BLaER1 treated with 17β-estradiol and CSF1 and Interleukin-3, amounts not matched to agents 10 nM and 100 nM (cell line): Measurements from ENCODE around the gene NAGPA.
"Not testable (repeated sequence)": the region's sequence is repeated elsewhere in the genome, so short reads cannot be mapped to it uniquely, and the experiment has no call there.

Source experiments
- H3K27ac ChIP-seq, 11 experiments: shearing (Covaris generic); formaldehyde crosslinking; 2 replicates each; pipeline ENCODE4 v1.8.1; 2022
- H3K27me3 ChIP-seq, 11 experiments: shearing (Covaris generic); formaldehyde crosslinking; 2 replicates each; pipeline ENCODE4 v1.8.1; 2022
- H3K36me3 ChIP-seq, 11 experiments: shearing (Covaris generic); formaldehyde crosslinking; 2 replicates each; pipeline ENCODE4 v1.8.1; 2022
- H3K4me1 ChIP-seq, 10 experiments: shearing (Covaris generic); formaldehyde crosslinking; 2 replicates each; pipeline ENCODE4 v1.8.1; 2022
- H3K4me2 ChIP-seq, 11 experiments: shearing (Covaris generic); formaldehyde crosslinking; 2 replicates each; pipeline ENCODE4 v1.8.1; 2022
- H3K4me3 ChIP-seq, 10 experiments: shearing (Covaris generic); formaldehyde crosslinking; 2 replicates each; pipeline ENCODE4 v1.8.1; 2022
- H3K9ac ChIP-seq, 11 experiments: shearing (Covaris generic); formaldehyde crosslinking; 2 replicates each; pipeline ENCODE4 v1.8.1; 2022
- H3K9me3 ChIP-seq, 11 experiments: shearing (Covaris generic); formaldehyde crosslinking; replicated peaks in 1 of 11; 2 replicates each; pipeline ENCODE4 v1.8.1; 2022
- H4K20me1 ChIP-seq, 11 experiments: shearing (Covaris generic); formaldehyde crosslinking; 2 replicates each; pipeline ENCODE4 v1.8.1; 2022
- Cebpa-rat ChIP-seq, 11 experiments: shearing (Covaris generic); IDR thresholded peaks; 2 replicates each; pipeline ENCODE4 v1.8.1; 2022

The NAGPA gene

DNA sequence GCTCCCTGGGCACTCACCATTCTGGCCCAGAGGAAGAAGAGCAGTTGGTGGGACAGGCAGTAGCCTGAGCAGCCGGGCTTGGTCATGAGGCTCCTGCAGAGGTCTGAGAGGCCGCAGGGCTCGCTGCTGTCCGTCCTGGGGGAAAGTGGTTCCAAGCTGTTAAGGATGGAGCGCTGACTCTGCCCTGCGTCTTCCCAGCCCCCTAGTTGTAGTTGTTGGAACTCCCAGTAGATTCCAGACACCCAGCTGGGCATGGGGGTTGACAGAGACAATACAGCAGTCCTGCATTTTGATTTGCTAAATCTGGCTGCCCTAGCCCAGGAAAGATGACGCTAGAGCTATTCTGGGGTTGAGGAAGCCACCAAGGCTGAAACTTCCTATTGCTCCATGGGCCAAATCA, 24.7 kb upstream of the NAGPA start:
- H3K4me1 ChIP-seq = peaks cover 18 to 42% (median 35%) of the 10 kb centered on the region in 10 experiments
- 0 out of 22 replicates have a peak, but pooled peaks cover 0 to 7% (median 0%) of the 10 kb centered on the region in 11 experiments for H4K20me1 ChIP-seq
- peak overlapping the region; percentile 37 to 77 (median 54); a peak in 21 of 22 replicates for H3K4me2 ChIP-seq
- no peak for TF ChIP-seq Cebpa-rat (IDR thresholded peaks at IDR 0.05)
- H3K9ac ChIP-seq = no peak overlapping the region; a peak in 1 of 22 replicates
- 0 out of 22 replicates have a peak, but pooled peaks cover 0 to 6% (median 0%) of the 10 kb centered on the region in 11 experiments for H3K27me3 ChIP-seq
- no peak overlapping the region for H3K4me3 ChIP-seq
- no peaks in the 10 kb centered on the region for H3K36me3 ChIP-seq
- H3K27ac ChIP-seq = 0 out of 22 replicates have a peak overlapping the region, but pooled peaks of 2 of the 11 experiments have one; percentile 16 to 26
- no peaks in the 10 kb centered on the region for H3K9me3 ChIP-seq

DNA sequence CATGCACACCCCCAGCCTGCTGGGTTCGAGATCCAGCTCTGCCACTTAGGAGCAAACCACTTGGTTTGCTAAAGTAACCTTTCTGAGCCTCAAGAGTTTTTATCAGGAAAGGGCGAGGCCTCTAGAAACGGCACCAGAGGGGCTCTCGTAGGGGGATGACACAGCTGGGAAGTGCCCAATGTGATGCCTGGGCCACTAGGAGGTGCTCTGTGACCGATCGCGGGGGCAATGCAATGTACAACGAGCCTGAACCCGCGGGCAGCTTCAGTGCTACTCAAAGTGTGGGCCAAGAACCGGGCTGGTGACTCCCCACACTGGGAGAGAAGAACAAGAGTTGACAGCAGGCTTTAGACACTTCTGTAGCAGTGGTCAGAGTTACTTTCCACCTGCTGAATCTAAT, 22.6 kb upstream of the NAGPA start:
- H3K27ac ChIP-seq = no peak overlapping the region
- no peaks in the 10 kb centered on the region for H4K20me1 ChIP-seq
- H3K9ac ChIP-seq = no peak overlapping the region

DNA sequence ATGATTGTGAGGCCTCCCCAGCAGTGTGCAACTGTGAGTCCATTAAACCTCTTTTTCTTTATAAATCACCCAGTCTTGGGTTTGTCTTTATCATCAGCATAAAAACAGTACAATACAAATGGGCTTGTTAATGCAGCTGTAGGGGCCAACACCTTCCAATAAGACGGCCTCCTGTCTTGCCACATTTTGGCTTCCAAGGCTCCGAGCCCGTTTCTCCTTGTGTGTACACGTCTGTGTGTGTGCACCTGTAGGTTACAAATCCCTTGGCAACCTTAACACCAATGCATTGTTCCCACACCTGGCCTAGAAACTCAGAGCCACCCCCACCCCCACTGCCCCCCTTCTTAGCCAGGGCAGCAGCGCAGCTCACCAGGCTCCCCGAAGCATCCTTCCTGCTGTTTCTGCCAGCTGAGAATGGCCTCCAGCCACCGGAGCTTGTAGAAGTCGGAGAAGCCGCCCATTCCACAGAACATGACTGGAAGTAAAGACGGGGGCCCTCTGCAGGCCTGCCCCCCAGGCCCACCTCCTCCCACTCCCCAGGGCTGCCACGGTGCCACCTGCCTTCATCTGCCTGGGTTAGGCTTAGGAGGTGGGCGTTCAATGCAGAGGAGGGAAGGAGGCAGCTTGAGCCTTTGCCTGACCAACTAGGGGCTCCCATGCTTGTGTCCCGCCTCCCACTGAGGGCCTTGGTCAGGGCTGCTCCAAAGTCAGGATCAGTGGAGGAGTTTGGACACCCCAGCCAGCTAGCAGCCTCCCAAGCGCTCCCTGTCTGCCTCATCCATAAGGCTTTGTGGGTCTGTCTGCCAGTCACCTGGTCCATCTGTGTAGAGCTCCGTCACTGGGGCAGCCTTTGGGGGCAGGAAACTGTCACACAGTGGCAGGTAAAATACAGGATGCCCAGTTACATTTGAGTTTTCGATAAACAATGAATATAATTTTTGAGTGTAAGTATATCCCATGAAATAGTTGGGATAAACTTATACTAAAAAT, 21.4 kb upstream of the NAGPA start:
- no peak overlapping the region for H3K4me2 ChIP-seq
- no peak overlapping the region for H3K4me3 ChIP-seq
- H3K9ac ChIP-seq = no peak overlapping the region
- no peak for TF ChIP-seq Cebpa-rat (IDR thresholded peaks at IDR 0.05)
- no peaks in the 10 kb centered on the region for H3K36me3 ChIP-seq
- no peaks in the 10 kb centered on the region for H3K27me3 ChIP-seq
- no peaks in the 10 kb centered on the region; a peak in 1 of 22 replicates for H3K9me3 ChIP-seq
- H4K20me1 ChIP-seq = no peaks in the 10 kb centered on the region
- no peak overlapping the region for H3K27ac ChIP-seq
- H3K4me1 ChIP-seq = peaks cover 8 to 24% (median 19%) of the 10 kb centered on the region in 10 experiments; a peak in 19 of 20 replicates

More for the DNA sequence above, 22.6 kb upstream of the NAGPA start:
- Histone ChIP-seq H3K4me1 (peaks cover 9 to 24% (median 19%) of the 10 kb centered on the region in 10 experiments), H3K27me3 (no peaks in the 10 kb centered on the region), H3K4me2 (no peak overlapping the region), H3K4me3 (no peak overlapping the region), H3K9me3 (no peaks in the 10 kb centered on the region), H3K36me3 (no peaks in the 10 kb centered on the region)
- TF ChIP-seq Cebpa-rat (IDR thresholded peaks at IDR 0.05) = no peak

DNA sequence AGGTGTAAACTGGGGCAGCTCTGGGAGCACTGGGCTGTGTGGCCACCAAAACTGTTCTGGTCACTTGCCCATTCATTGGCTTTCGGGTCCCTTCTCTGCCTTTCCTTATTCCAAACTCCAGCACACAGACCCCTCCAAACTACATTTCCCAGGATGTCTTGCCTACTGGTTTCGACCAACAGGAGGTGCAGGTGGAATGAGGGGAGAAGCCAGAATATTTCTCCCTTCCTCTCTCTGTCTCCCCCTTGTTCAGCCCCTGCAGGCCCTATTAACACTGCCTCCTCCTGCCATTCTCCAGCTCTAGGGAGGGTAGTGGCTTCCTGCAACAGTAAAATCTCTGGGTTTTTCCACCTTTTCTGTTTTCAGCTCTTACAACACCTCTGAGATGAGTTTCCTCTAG, 13.2 kb upstream of the NAGPA start:
- Histone ChIP-seq H3K4me2 (peak overlapping the region in 2 of 11 experiments; percentile 25 to 26; a peak in 3 of 22 replicates), H3K27ac (no peak overlapping the region), H3K9me3 (peaks cover 0 to 16% (median 0%) of the 10 kb centered on the region in 11 experiments; a peak in 3 of 22 replicates), H3K27me3 (peaks cover 0 to 3% (median 0%) of the 10 kb centered on the region in 11 experiments; a peak in 1 of 22 replicates), H3K9ac (no peak overlapping the region), H3K36me3 (0 out of 22 replicates have a peak, but pooled peaks cover 0 to 10% (median 0%) of the 10 kb centered on the region in 11 experiments), H4K20me1 (peaks cover 0 to 7% (median 0%) of the 10 kb centered on the region in 11 experiments; a peak in 1 of 22 replicates), H3K4me3 (no peak overlapping the region), H3K4me1 (peaks cover 0 to 8% (median 0%) of the 10 kb centered on the region in 10 experiments; a peak in 2 of 20 replicates)
- TF ChIP-seq Cebpa-rat (IDR thresholded peaks at IDR 0.05) = no peak

DNA sequence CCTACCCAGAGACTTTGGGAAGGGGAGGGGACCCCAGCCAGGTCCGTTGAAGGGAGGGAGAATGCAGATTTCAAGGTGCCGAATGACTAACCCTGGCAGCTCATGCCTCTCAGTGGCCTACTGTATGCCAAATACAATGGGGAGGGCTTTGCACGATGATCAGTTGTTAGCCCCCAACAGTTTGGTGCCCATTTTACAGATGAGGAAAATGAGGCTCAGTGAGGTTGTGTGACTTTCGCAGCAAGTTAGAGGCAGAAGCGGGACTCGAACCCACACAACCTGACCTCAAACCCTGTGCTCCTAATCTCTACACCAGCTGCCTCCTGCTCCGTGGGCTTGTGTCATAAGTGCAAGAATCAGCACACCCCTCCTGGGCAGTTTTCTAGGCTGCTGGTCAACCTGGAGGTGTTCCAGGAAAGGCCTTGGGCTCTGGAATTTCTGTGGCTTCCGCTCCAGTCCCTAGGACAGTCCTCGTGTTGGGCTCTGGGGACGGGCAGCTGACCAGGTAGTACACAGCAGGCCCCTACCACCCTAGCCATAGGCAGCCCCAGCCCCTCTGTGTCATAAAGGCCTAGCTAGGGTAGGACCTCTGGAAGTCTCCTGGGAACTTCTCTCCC, 11.9 kb upstream of the NAGPA start:
- Histone ChIP-seq H3K4me3 (no peak overlapping the region), H3K4me1 (peaks cover 0 to 8% (median 0%) of the 10 kb centered on the region in 10 experiments; a peak in 2 of 20 replicates), H3K9me3 (peaks cover 0 to 16% (median 0%) of the 10 kb centered on the region in 11 experiments; a peak in 3 of 22 replicates), H3K9ac (no peak overlapping the region), H4K20me1 (peaks cover 0 to 7% (median 0%) of the 10 kb centered on the region in 11 experiments; a peak in 1 of 22 replicates), H3K27ac (no peak overlapping the region), H3K36me3 (0 out of 22 replicates have a peak, but pooled peaks cover 0 to 10% (median 0%) of the 10 kb centered on the region in 11 experiments), H3K4me2 (no peak overlapping the region), H3K27me3 (peaks cover 0 to 11% (median 3%) of the 10 kb centered on the region in 11 experiments; a peak in 9 of 22 replicates)
- TF ChIP-seq Cebpa-rat (IDR thresholded peaks at IDR 0.05) = no peak

DNA sequence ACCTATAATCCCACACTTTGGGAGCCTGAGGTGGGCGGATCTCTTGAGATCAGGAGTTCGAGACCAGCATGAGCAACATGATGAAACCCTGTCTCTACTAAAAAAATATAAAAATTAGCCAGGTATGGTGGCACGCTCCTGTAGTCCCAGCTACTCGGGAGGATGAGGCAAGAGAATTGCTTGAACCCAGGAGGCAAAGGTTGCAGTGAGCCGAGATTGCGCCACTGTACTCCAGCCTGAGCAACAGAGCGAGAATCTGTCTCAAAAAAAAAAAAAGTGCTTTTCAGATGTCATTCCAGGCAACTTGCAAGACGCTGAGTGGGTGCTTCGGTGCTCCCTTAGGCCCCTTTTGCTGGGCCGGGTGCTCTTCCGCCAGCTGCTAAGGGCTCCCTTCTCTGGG, 10.8 kb upstream of the NAGPA start:
- H3K4me1 ChIP-seq, H3K9ac ChIP-seq, H3K27ac ChIP-seq, H3K4me3 ChIP-seq, H4K20me1 ChIP-seq, H3K4me2 ChIP-seq: not testable (repeated sequence)
- H3K27me3 ChIP-seq = peaks cover 0 to 16% (median 7%) of the 10 kb centered on the region in 11 experiments; a peak in 9 of 22 replicates
- H3K36me3 ChIP-seq = 0 out of 22 replicates have a peak, but pooled peaks cover 0 to 10% (median 0%) of the 10 kb centered on the region in 11 experiments
- peaks cover 0 to 16% (median 0%) of the 10 kb centered on the region in 11 experiments; a peak in 3 of 22 replicates for H3K9me3 ChIP-seq

DNA sequence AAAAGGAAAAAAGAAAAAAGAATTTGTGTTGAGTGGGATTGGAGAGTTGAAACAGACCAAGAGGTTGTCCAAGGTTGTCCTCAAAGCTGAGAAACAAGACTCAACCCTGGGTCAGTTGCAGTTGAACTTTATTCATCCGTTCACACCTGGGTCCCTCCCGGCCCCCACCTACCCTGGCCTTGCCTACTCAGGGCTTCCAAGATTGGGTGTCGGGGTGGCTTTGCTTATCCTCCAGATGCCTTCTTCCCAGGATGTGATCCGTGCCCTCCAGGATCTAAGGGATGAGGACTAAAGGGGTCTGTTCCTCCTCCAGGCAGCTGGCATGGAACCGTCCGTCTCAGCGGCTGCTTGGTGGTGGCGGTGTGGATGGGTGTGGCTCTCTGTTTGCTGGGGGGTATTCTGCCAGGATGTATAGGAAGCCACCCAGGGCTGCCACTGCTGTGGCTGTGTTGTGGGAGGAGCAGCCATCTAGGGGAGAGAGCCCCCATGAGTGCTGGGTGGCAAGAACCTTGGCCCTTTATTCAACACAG, 10.3 kb upstream of the NAGPA start:
- H3K27me3 ChIP-seq = peaks cover 0 to 16% (median 7%) of the 10 kb centered on the region in 11 experiments; a peak in 9 of 22 replicates
- peaks cover 0 to 8% (median 0%) of the 10 kb centered on the region in 10 experiments; a peak in 2 of 20 replicates for H3K4me1 ChIP-seq
- H3K4me2 ChIP-seq = no peak overlapping the region
- H3K27ac ChIP-seq = no peak overlapping the region
- TF ChIP-seq Cebpa-rat (IDR thresholded peaks at IDR 0.05) = no peak
- H4K20me1 ChIP-seq = peaks cover 0 to 7% (median 0%) of the 10 kb centered on the region in 11 experiments; a peak in 1 of 22 replicates
- 0 out of 22 replicates have a peak, but pooled peaks cover 0 to 10% (median 0%) of the 10 kb centered on the region in 11 experiments for H3K36me3 ChIP-seq
- no peak overlapping the region for H3K9ac ChIP-seq
- H3K9me3 ChIP-seq = peaks cover 0 to 13% (median 0%) of the 10 kb centered on the region in 11 experiments; a peak in 3 of 22 replicates
- H3K4me3 ChIP-seq = no peak overlapping the region

DNA sequence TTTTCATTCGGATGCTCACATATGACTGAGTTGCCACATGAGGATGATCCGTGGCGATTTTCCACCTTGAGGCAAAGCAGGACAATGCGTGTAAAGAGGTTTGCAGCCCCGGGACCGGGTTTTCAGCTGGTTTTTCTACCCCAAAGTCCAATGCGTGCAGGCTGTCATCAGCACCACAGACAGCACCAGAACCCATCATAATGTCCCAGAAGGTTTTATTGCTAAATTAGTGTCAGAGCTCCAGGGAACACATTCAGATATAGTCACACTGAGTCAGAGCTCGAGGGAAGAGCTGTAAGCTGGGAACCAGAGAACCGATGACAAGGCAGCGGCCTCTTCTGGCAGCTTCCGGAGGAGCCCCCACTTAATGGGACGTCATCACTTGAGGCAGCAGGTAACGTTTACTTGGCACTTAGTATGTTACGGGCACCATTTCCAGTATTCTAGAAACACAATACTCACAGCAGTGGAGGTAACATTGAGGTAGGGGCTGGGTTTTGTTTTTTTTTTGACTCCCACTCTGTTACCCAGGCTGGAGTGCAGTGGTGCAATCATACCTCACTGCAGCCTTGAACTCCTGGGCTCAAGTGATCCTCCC, 8.9 kb upstream of the NAGPA start:
- Histone ChIP-seq H3K4me2 (no peak overlapping the region), H3K27me3 (peaks cover 0 to 16% (median 7%) of the 10 kb centered on the region in 11 experiments; a peak in 9 of 22 replicates), H4K20me1 (peaks cover 0 to 7% (median 0%) of the 10 kb centered on the region in 11 experiments; a peak in 1 of 22 replicates), H3K36me3 (no peaks in the 10 kb centered on the region), H3K27ac (no peak overlapping the region), H3K4me1 (peaks cover 0 to 8% (median 0%) of the 10 kb centered on the region in 10 experiments; a peak in 2 of 20 replicates), H3K9ac (no peak overlapping the region), H3K4me3 (no peak overlapping the region), H3K9me3 (no peaks in the 10 kb centered on the region)
- TF ChIP-seq Cebpa-rat (IDR thresholded peaks at IDR 0.05) = no peak
